Nucleus accumbens (tissue), 56 donors: ENCODE data around the gene KCNC3.

Experiments
- DNase-seq, 56 donors: peaks; one replicate each; lab custom pipeline; 2025; lab: John Stamatoyannopoulos, UW

Gene KCNC3

DNA sequence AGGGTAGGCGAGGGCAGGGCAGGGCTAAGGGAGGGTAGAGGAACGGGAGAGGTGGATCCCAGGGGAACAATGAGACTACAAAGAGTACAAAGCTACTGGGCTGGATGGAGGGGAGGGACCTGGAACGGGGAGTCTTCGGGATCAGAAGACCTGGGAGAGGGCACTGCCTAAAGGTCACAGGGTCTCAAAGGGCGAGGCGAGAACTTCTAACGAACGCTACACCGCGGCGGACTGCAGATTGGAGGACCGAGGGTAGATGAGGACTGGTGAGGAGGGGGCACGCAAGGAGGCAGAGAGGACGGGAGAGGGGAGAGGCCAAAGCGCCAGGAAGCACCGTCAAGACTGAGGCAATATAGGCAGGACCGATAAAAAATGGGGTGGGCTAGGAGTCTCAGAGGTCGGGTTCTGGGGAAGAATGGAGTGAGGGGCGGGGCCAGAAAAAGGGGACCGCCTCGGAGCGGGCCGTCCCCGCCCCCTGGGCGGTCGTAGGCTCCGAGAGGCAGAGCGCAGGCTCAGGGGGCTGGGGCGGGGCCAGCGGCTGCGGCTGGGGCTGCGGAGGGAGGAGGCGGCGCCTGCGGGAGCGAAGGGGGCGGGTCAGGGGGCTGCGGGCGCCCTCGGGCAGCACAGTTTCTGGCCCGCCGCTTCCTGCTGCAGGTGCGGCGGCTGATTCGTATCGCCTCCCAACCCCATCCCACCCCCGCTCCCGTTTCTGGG is 1.3 kb upstream of the KCNC3 start:
- DNase-seq, result peak in 55 of 56 donors; percentile 28 to 93 (median 81)

DNA sequence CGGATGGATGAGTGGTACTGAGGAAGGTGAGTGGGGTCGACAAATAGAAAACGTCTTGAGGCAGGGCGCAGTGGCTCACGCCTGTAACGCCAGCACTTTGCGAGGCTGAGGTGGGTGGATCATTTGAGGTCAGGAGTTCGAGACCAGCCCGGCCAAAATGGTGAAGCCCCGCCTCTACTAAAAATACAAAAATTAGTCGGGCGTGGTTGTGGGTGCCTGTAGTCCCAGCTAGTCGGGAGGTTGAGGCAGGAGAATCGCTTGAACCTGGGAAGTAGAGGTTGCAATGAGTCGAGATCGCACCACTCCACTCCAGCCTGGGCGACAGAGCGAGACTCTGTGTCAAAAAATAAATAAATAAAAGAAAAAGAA is 733 bp upstream of the KCNC3 start:
- DNase-seq, result peak in 1 of 56 donors; percentile 51

DNA sequence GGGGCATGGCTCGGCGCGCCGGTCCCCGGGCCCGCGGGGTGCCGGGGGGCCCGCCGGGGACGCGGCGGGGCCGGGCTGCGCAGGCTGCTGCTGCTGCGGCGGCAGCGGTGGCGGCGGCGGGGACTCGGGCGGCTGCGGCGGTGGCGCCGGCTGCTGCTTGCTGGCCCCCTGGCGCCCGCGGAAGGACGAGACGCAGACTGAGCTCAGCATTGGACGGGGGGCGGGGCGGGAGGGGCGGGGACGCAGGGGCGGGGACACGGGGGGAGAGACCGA is 368 bp downstream of the KCNC3 start:
- DNase-seq, result no peak

DNA sequence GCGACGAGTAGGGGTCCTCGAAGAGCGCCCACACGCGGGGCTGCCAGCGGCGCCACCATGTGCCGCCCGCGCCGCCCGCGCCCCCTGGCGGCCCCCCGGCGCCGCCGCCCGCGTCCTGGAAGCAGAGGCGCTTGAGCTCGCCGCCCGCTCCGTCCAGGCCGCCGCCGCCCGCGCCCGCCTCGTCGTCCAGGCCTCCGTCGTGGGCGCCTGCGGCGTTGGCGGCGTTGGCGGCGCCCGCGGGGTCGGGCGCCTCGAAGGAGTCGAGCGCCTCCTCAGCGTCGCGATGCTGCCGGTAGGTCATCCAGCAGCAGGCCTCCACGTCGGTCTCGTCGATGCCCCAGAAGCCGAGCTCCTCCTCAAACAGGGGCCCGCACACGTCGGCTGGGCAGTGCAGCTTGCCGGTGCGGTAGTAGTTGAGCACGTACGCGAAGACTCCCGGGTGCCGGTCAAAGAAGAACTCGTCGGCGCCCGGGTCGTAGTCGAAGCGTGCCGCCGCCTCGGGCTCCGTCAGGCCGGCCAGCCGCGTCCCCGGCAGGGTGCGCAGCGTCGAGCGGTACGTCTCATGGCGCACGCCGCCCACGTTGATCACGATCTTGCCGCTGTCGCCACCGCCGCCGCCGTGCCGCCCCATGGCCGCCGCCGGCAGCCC is 829 bp downstream of the KCNC3 start:
- peak in 5 of 56 donors; percentile 46 to 66 (median 57) for DNase-seq

DNA sequence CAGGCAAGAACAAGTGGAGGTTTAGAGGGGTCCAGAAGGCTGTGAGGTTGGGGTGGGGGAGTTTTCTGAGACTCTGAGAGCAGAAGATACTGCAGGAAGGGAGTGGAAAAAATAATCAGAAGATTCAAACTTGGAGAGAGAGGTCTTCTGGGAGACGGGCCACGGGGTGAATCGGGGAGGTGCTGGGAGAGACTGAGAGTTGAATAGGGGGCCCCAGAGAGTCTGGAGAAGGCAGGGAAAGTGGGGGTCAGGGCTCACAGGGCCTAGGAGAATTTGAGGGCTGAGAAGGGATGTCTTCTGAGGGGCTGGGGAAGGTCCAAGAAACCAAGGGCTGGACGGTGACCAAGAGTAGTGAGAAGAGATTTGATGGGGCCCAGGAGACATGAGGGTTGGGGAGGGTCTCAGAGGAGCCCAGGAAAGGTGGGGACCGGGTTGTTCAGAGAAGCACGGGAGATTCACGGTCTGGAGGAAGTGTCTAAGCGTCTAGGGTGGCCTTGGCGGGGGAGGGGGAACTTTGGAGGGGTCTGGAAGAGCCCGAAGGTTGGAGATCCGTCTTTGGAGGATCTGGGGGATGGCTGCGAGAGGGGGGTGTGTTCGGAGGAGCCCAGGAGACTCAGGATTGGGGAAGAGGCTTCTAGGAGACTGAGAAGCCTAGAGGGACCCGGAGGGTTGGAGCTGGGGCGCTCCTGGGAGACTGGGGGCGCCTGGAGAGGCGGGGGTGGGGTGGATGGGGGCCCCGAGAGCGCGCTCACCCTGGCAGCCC is 1.5 kb downstream of the KCNC3 start:
- DNase-seq, result no peak

DNA sequence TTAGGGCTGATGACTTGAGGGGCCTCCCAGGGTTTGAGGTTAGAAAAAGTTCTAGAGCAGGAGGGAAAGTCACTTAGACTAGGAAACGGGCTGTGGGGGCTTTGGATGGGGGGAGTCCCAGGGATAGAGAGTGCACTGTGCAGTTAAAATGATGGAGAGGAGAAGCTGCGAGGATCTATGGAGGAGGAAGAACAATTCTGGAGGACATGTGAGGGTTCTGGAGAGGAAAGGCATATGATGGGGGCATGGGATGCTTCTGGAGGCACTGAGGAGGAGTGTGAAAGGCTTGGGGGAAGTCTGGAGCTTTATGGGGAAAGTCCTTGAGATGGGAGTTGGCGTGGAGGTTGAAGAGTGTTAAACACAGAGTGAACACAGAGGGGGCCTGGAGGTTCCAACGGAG is 2.2 kb downstream of the KCNC3 start:
- no peak for DNase-seq

DNA sequence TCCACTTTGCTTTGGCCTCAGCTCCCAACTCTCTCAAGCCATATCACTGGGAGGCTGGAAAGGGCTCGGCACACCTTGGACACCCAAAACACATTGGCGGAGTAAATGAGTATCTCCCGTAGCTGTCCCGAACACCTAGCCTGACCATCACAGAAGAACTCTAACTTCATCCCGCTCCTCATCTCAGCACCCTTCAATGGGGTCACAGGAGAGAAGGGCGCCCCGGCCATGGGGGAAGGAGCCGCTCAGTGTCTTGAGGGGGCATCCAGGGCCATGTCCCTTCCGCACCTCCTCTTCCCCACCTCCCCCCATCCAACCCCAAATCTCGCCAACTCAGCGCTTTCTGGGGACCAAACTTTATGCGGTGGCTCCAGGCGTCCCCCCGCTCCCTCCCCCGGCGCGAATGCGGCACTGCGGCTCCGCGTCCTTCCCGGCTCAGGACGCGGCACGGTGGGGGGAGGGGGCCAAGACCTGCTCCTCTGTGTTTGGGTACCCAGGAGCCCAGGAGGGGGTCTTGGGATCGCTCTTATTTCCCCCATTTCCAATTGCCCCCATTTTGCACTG is 3.0 kb downstream of the KCNC3 start:
- no peak for DNase-seq

DNA sequence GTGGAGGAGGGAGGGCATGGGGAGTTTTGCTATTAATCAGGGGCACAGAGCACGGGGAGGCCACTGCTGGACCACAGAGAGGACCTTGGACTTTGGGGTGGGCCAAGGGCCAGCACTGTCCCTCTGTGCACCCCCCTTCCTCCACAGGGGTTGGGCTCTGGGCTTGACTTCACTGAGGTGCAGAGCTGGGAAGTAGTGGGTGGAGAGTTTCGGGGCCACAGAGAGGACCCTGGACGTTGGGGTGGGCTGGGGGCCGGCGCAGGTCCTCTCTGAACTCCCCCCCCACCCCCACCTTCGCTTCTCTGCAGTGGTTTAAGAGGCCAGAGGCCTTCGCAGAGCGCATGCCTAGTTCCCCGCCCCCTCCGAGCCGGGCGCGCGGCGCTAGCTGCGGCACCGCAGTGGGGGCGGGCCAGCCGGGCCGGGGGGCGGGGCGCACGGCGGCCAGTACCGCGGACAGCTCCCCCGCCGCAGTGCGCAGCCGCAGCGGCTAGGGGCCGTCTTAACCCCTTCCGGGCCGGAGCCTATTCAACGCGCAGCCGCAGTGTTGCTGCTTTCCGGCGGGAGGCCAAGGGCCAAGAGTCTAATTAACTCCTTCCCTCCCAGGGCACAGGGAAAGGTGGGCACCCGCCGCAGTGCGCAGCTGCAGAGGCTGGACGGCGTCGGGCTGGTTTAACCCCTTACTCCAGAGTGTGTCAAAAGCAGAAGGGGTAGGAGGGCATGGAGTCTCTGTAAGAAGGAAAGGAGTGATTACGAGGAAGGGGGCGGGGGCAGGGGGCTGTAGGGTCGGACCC is 3.7 kb downstream of the KCNC3 start:
- peak in 50 of 56 donors; percentile 15 to 82 (median 52) for DNase-seq

DNA sequence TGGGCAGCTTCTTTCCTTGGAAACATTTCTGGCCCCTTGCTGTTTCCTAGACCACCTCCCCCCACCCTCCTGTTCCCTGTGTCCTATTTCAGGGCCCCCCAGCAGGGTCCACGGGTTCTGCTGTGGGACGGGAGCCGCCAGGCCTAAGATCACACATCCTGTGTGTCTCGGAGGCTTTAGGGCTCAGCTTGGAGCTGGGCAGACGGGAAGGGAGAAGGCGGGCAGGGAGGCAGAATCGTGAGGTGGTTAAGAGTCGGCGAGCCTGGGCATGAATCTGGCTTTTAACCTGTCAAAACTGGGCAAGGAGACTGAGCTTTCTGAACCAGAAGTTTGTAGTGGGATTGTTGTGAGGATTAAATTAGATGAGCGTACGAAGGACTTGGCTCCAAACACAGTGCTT is 4.8 kb downstream of the KCNC3 start:
- DNase-seq, result no peak

DNA sequence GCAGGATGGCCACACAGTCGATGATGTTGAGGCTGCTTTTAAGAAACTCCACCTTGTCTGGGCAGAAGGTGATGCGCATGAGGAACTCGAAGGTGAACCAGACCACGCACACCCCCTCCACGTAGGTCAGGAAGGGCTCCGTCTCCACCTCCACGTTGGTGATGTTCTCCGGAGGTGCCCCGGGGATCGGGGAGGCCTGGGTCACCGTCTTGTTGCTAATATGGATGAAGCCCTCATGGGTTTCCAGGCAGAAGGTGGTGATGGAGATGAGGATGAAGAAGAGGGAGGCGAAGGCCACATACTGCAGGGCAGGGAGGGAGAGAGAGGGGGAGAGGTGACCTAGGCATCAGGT is 5.4 kb downstream of the KCNC3 start:
- DNase-seq, result no peak

DNA sequence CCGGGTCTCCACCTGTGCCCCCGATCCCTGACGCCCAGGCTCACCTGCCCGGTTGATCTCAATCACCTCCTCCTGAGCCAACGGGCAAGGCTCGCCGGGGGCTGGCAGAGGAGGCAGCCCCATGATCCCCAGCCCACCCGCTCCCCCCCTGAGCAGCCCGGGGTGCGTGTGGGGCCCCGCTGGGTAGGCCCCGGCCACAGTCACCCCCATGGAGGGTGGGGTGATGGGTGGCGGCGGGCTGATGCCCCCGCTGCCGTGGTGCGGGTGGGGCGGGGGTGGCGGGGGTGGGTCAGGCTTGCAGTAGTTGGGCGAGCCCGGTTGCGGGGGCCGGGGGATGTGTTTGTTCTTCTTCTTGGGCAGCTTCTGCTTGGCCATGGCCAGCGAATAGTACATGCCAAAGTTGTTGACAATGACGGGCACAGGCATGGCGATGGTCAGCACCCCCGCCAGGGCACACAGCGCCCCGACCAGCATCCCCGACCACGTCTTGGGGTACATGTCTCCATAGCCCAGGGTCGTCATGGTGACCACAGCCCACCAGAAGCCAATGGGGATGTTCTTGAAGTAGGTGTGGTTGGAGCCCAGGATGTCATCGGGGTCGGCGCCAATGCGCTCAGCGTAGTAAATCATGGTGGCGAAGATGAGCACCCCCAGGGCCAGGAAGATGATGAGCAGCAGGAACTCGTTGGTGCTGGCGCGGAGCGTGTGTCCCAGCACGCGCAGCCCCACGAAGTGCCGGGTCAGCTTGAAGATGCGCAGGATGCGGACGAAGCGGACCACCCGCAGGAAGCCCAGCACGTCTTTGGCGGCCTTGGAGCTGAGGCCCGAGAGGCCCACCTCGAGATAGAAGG is 6.0 kb downstream of the KCNC3 start:
- DNase-seq, result no peak

DNA sequence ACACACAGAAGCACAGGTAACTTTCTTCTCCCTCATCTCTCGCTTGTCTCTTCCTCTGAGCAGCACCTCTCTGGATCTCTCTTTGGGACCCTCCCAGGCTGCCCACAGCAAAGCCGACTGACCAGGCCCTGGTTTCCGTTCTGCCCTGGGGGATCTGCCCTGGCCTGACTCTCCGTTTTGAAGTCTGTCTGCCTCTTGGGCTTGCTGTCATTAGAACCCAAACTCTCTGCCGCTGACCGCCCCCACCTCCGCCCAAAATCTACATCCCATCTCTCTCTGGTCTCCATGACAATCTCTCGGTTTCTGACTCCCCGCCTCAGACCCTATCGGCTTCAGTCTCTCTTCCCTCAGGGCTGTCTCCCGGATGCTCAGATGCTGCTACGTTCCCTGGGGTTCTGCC is 6.9 kb downstream of the KCNC3 start:
- DNase-seq, result no peak

DNA sequence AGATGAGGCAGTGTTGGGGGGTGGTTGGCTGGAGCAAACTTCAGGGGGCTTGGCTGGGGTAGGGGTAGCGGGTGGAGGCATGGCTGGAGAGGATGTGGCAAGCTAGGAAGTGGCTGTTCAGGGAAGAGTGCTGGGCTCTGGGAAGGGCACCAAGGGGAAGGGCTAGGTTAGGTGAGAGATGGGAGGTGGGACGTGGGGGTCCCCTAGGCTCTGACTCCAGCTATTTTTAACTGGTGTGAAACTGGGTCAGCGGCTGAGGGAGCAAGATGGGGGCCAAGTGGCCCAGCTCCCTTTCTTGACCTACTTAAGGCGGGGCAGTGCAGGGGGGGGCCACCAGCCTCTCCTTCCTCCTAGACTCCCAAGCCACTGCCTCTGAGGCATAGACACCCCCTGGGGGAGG is 7.3 kb downstream of the KCNC3 start:
- no peak for DNase-seq

DNA sequence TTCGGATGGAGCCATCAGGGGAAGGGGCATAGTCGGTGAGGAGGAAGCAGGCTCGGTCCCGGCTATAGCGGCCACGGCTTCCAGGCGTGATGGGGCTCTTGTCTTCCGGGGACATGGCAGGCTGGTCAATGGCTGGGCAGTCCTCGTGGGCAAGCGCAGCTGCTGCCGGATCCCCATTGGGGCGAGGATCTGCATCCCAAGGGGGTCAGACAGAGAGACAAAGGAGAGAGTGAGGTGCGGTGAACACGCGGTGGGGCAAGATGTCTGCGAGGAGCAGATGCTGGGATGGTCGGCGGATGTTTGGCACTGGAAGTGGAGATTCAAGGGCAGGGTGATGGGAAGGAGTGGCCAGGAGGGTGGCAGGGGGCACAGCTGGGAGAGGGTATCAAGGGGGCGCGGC is 8.6 kb downstream of the KCNC3 start:
- no peak for DNase-seq

DNA sequence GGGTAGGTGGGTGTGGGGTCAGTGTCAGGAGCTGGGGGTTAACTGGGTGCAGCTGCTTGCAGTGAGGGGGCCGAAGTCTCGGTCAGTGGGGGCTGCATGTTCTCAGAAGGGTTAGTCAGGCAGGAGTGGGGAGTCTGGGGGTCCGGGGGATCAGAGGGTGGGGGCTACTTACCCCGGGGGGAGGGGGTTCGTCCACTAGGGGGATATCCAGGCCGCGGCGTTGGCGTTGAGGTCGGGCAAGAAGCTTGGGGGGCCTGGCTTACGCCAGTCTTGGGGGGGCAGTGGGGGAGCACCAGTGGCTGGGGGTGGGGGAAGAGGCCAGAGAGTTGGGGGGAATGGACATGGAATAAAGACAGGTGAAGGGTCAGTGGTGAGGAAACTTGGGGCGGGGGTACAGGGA is 9.1 kb downstream of the KCNC3 start:
- DNase-seq, result no peak

DNA sequence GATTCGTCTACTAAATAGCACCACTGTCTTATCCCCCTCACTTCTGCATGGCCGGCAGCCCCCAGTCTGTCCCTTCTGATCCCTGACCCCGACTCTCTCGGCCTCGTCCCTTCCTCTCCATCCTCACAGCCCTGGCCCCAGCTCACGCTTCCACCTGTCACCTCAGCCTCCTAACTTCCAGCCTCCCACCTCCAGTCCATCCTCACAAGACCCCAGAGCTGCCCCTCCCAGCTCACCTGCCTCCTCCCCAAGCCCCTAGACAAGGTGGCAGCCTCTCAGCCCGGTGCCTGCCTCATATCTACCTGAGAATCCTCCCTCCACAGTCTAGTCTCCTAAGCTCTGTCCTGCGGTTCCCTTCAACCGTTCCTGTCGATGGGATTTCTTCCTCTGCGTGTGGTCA is 10.0 kb downstream of the KCNC3 start:
- DNase-seq, result no peak

DNA sequence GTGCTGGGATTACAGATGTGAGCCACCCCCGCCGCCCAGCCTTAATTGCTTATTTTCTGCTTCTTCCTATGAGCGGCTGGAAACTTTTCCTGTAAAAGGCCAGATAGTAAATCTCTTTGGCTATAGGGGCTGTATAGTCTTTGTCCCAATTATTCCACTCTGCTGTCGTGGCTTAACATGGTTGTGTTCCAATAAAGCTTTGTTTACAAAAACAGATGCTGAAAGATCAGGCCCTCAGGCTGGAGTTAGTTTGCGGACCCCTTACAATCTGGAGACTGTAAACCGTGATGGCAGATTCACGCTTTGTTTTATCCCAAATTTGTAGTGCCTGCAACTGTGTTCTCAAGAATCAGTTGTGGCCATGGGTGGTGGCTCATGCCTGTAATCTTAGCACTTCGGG is 10.7 kb downstream of the KCNC3 start:
- no peak for DNase-seq

DNA sequence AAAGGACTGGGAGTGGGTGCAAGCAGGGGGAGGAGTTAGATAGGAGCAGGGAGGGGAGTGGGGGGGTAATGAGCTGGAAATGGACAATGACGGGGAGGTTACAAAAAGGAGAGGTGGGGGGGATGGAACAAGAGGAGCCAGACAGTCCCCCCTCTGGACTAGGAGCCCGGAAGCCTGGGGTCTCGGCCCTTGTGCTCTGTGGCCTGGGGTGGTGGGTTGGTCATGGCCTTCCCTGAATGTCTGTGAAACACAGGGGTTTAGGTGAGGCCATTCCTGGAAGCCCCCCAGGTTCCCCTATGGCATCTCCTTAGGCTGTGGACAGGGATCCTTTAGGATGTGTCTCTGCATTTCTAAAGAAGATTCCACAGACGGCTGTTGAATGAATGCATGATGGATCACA is 12.1 kb downstream of the KCNC3 start:
- DNase-seq, result no peak

DNA sequence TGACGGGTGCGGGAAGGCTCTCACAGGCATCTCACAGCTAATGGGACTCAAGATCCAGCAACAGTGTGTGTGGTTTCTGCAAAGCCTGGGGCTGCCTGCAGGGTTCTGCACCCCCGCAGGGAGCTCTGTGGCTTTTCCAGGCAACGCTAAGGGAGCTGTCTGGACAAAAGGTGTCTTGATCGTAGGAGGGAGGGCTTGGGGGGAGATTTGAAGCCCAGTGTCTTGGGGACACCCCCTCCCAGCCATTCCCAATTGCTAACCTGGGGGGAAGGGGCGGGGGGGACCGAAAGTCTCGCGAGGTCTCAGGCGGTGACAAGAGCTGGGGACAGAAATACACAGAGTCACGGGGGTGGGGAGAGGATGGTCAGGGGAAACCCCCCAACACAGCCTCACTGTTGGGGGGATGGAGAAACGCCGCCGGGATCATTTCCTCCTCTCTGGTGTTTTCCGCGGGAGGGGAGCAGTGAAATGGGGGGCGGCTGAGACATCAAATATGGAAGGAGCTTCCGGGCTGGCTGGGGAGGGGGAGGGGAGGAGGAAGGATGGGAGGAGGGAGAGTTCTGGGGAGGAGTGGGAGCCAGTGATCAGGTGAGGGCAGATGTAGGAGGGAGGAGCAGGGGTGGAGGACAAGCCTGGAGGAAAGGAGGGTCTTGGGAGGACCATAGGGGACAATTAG is 13.3 kb downstream of the KCNC3 start:
- peak in 27 of 56 donors; percentile 12 to 76 (median 45) for DNase-seq
